Upper lobe of left lung (tissue), 6 donors: Measurements from ENCODE around the gene C20orf204. TPM values are rescaled to one million over a fixed set of nuclear protein-coding genes. Genes with fewer than 3 reads are reported as not detected.
A peak's percentile ranks its signal among the peaks of the same experiment; 100 is the strongest.

ENCODE experiments used
- ATAC-seq, 2 donors: fragments of 200-7000 bp; cut with Tn5 transposase; one replicate each; pipeline ENCODE4 v1.9.1; 2022; ENCODE audit warnings: mild to moderate bottlenecking in 2 of 2, moderate library complexity in 2 of 2; ENCODE audit not compliant: low FRiP score in 2 of 2
- DNase-seq, 2 donors: peaks; one replicate each; pipeline ENCODE4 v3.0.0-alpha.2; 2019 to 2020
- H3K27ac ChIP-seq, 4 donors: fragments of 200-600 bp; sonication (generic); one replicate each; pipeline ENCODE4 v1.5.1; 2016 to 2019
- H3K27me3 ChIP-seq, 4 donors: fragments of 200-600 bp; sonication (generic); one replicate each; pipeline ENCODE4 v1.5.1; 2017 to 2019
- H3K36me3 ChIP-seq, 4 donors: fragments of 200-600 bp; sonication (generic); one replicate each; pipeline ENCODE4 v1.5.1; 2016 to 2019
- H3K4me1 ChIP-seq, 4 donors: fragments of 200-600 bp; sonication (generic); one replicate each; pipeline ENCODE4 v1.5.1; 2018 to 2019
- H3K4me3 ChIP-seq, 4 donors: fragments of 200-600 bp; sonication (generic); one replicate each; pipeline ENCODE4 v1.5.1; 2017 to 2019; ENCODE audit warnings: mild to moderate bottlenecking in 2 of 4, moderate library complexity in 1 of 4
- H3K9me3 ChIP-seq, 4 donors: fragments of 200-600 bp; sonication (generic); one replicate each; pipeline ENCODE4 v1.5.1; 2018 to 2019
- CTCF ChIP-seq, 6 experiments: fragments of 450-650 bp in 4 of 6; fragments of 200-600 bp in 2 of 6; sonication (generic) in 2 of 6; IDR thresholded peaks; one replicate each; pipeline ENCODE4 v1.5.1; 2016 to 2019; ENCODE audit warnings: antibody characterized with exemption in 6 of 6
- EP300 ChIP-seq, 4 donors: sonication (generic); formaldehyde crosslinking; IDR thresholded peaks; one replicate each; pipeline ENCODE4 v1.5.1; 2017; ENCODE audit warnings: antibody characterized with exemption in 4 of 4, control low read depth in 2 of 4
- POLR2A ChIP-seq, 4 donors: fragments of 450-650 bp; IDR thresholded peaks; one replicate each; pipeline ENCODE4 v1.5.1; 2016 to 2017; ENCODE audit warnings: antibody characterized with exemption in 4 of 4, mild to moderate bottlenecking in 2 of 4
- POLR2AphosphoS5 ChIP-seq, 2 donors: sonication (generic); formaldehyde crosslinking; IDR thresholded peaks; one replicate each; pipeline ENCODE4 v1.5.1; 2017; ENCODE audit warnings: antibody characterized with exemption in 2 of 2
- WGBS, 2 donors: methylation state at CpG; one replicate each; pipeline ENCODE4 v1.1.5; 2017 to 2018; 5-methylcytosine and 5-hydroxymethylcytosine counted together
- total RNA-seq, 6 donors: library from RNA; depleted of rRNA in 4 of 6; stranded (reverse); fragments of >200 nt in 4 of 6; gene quantifications; one replicate each; pipeline versions ENCODE4 v1.1.0 to v1.2.1, GENCODE V29; 2016 to 2021
- donor health status: DM: no; HTN: no; CAD: no; lungs with moderate emphysema.
- donor health status: DM: no; HTN: yes; CAD: no; lungs with severe emphysema.

Gene C20orf204
- 1 to 10 TPM in 4 of 6 donors, under 1 TPM in 2; 0.44 to 2.3 (median 1.7) TPM for total RNA-seq

GRCh38 chr20:64035933-64036345 is at the start of gene C20orf204:
C20orf204 (plus strand) TSS chr20:64036182; CDS start chr20:64036324, 142 bp downstream.
- Histone ChIP-seq H3K27ac (no peak within 1 kb of the TSS), H3K4me3 (no peak within 1 kb of the TSS), H3K4me1 (peaks cover 30 to 38% (median 33%) of the 10 kb centered on the region in 4 donors), H3K9me3 (no peaks in the 10 kb centered on the region), H3K27me3 (peaks cover 0 to 17% (median 6%) of the 10 kb centered on the region in 4 donors), H3K36me3 (peaks cover 8 to 47% (median 33%) of the 10 kb centered on the region in 4 donors)
- peak in 1 of 2 donors; percentile 49 for DNase-seq
- WGBS, 2 donors, result 76 to 83% methylated on average over 2 to 10 of the region's 10 CpGs
- TF ChIP-seq POLR2A (IDR thresholded peaks at IDR 0.05) (no peak), EP300 (IDR thresholded peaks at IDR 0.05) (no peak), POLR2AphosphoS5 (IDR thresholded peaks at IDR 0.05) (no peak), CTCF (IDR thresholded peaks at IDR 0.05) (no peak)
- ATAC-seq, result no peak

- H3K4me1 ChIP-seq, result peaks cover 0 to 12% (median 7%) of the 10 kb centered on the region in 4 donors
- whole genome bisulfite sequencing, 2 donors, result 93 to 100% methylated on average over 3 to 12 of the region's 12 CpGs
These were observed 35.1 kb upstream of the C20orf204 start for GRCh38 chr20:64000906-64001305.

GRCh38 chr20:64001607-64002011 is 34.4 kb upstream of the C20orf204 start:
- WGBS, 2 donors, result 87 to 90% methylated on average over 11 of the region's 11 CpGs
- Histone ChIP-seq H3K4me1 (peaks cover 0 to 12% (median 7%) of the 10 kb centered on the region in 4 donors), H3K9me3 (no peaks in the 10 kb centered on the region), H3K27ac (no peak overlapping the region), H3K27me3 (no peaks in the 10 kb centered on the region), H3K4me3 (no peak overlapping the region), H3K36me3 (peaks cover 37 to 100% (median 85%) of the 10 kb centered on the region in 4 donors)
- ATAC-seq (no peak), DNase-seq (no peak)
- no peak for TF ChIP-seq POLR2A (IDR thresholded peaks at IDR 0.05)
- no peak for TF ChIP-seq POLR2AphosphoS5 (IDR thresholded peaks at IDR 0.05)
- TF ChIP-seq CTCF (IDR thresholded peaks at IDR 0.05), result no peak
- no peak for TF ChIP-seq EP300 (IDR thresholded peaks at IDR 0.05)

More at GRCh38 chr20:64000906-64001305, 35.1 kb upstream of the C20orf204 start:
- TF ChIP-seq EP300 (IDR thresholded peaks at IDR 0.05), result no peak
- TF ChIP-seq POLR2AphosphoS5 (IDR thresholded peaks at IDR 0.05), result no peak
- no peak for TF ChIP-seq POLR2A (IDR thresholded peaks at IDR 0.05)
- TF ChIP-seq CTCF (IDR thresholded peaks at IDR 0.05), result no peak
- peaks cover 44 to 100% (median 87%) of the 10 kb centered on the region in 4 donors for H3K36me3 ChIP-seq
- no peaks in the 10 kb centered on the region for H3K9me3 ChIP-seq
- ATAC-seq (no peak), DNase-seq (no peak)
- no peaks in the 10 kb centered on the region for H3K27me3 ChIP-seq
- no peak overlapping the region for H3K4me3 ChIP-seq
- no peak overlapping the region for H3K27ac ChIP-seq

GRCh38 chr20:64003960-64004725 is 31.8 kb upstream of the C20orf204 start:
- H3K9me3 ChIP-seq, result no peaks in the 10 kb centered on the region
- ATAC-seq, result no peak
- DNase-seq, result no peak
- no peak for TF ChIP-seq EP300 (IDR thresholded peaks at IDR 0.05)
- no peak for TF ChIP-seq CTCF (IDR thresholded peaks at IDR 0.05)
- no peak for TF ChIP-seq POLR2A (IDR thresholded peaks at IDR 0.05)
- no peak for TF ChIP-seq POLR2AphosphoS5 (IDR thresholded peaks at IDR 0.05)
- no peak overlapping the region for H3K4me3 ChIP-seq
- H3K27ac ChIP-seq, result peak overlapping the region in 1 of 4 donors; percentile 3
- peaks cover 25 to 95% (median 71%) of the 10 kb centered on the region in 4 donors for H3K36me3 ChIP-seq
- no peaks in the 10 kb centered on the region for H3K27me3 ChIP-seq
- WGBS, 2 donors, result 55 to 69% methylated on average over 7 of the region's 7 CpGs
- H3K4me1 ChIP-seq, result peaks cover 0 to 12% (median 7%) of the 10 kb centered on the region in 4 donors
